ENCODE measurements around the gene ADK. TPM values are rescaled to one million over a fixed set of nuclear protein-coding genes. Genes with fewer than 3 reads are reported as not detected.

Gene ADK
- total RNA-seq, 3 donors from 2014 or later (not counting 1 experiment from before 2014, with no cell fraction given) = 13.4 to 16.1 (median 14.1) TPM

GRCh38 chr10:74754381-74754821 lies 603.4 kb downstream of the ADK start:
- intact Hi-C loops (cut with micrococcal nuclease) = no loop called here
- Histone ChIP-seq H3K4me1 (ENCODE audit: control insufficient read depth, insufficient read depth, low read length) (peaks cover 9% of the 10 kb centered on the region), H3K9me3 (ENCODE audit: control insufficient read depth, insufficient read depth, low read length) (no peaks in the 10 kb centered on the region), H3K27ac (ENCODE audit: low read length) (no peak overlapping the region), H3K36me3 (ENCODE audit: control insufficient read depth, insufficient read depth, low read length) (no peaks in the 10 kb centered on the region), H3K4me3 (ENCODE audit: low read length) (no peak overlapping the region), H3K27me3 (ENCODE audit: control insufficient read depth, insufficient read depth, low read length) (no peaks in the 10 kb centered on the region)
- DNase-seq (no peak), ATAC-seq (no peak)
- no peaks in the 10 kb centered on the region for H3K36me3 Mint-ChIP-seq
- 80% methylated on average over 8 of the region's 8 CpGs for WGBS (ENCODE audit: insufficient coverage)
- no peaks in the 10 kb centered on the region for H3K27me3 Mint-ChIP-seq (ENCODE audit: low read depth in 2 of 2)
- H3K9me3 Mint-ChIP-seq = no peaks in the 10 kb centered on the region
- no peak overlapping the region for H3K4me3 Mint-ChIP-seq
- no peak for TF ChIP-seq CTCF (IDR thresholded peaks at IDR 0.05)
- peaks cover 0 to 4% of the 10 kb centered on the region in 2 donors for H3K4me1 Mint-ChIP-seq
- H3K27ac Mint-ChIP-seq = no peak overlapping the region

GRCh38 chr10:74755273-74755672 lies 604.3 kb downstream of the ADK start:
- Histone ChIP-seq H3K4me1 (ENCODE audit: control insufficient read depth, insufficient read depth, low read length) (peaks cover 9% of the 10 kb centered on the region), H3K36me3 (ENCODE audit: control insufficient read depth, insufficient read depth, low read length) (no peaks in the 10 kb centered on the region), H3K9me3 (ENCODE audit: control insufficient read depth, insufficient read depth, low read length) (no peaks in the 10 kb centered on the region), H3K4me3 (ENCODE audit: low read length) (no peak overlapping the region), H3K27me3 (ENCODE audit: control insufficient read depth, insufficient read depth, low read length) (no peaks in the 10 kb centered on the region), H3K27ac (ENCODE audit: low read length) (no peak overlapping the region)
- ATAC-seq = no peak
- no peaks in the 10 kb centered on the region for H3K36me3 Mint-ChIP-seq
- DNase-seq = no peak
- H3K27me3 Mint-ChIP-seq (ENCODE audit: low read depth in 2 of 2) = no peaks in the 10 kb centered on the region
- no peak overlapping the region for H3K27ac Mint-ChIP-seq
- no peaks in the 10 kb centered on the region for H3K9me3 Mint-ChIP-seq
- no peak overlapping the region for H3K4me3 Mint-ChIP-seq
- peaks cover 0 to 4% of the 10 kb centered on the region in 2 donors for H3K4me1 Mint-ChIP-seq
- TF ChIP-seq CTCF (IDR thresholded peaks at IDR 0.05) = no peak
- intact Hi-C loops (cut with micrococcal nuclease) = no loop called here
- WGBS (ENCODE audit: insufficient coverage) = 74% methylated on average over 10 of the region's 10 CpGs

Other genes starting within 250 kb of the ADK start
- 1 to 10 TPM in 1 of 3 donors, under 1 TPM in 2; 0.12 to 1.6 (median 0.32) TPM for gene PLAU, start 240.1 kb upstream of the ADK start, total RNA-seq
- 100 to 1,000 TPM; 121 to 145 (median 122) TPM for gene VCL, start 153.1 kb upstream of the ADK start, total RNA-seq
- 10 to 100 TPM; 40.6 to 48.8 (median 41.5) TPM for gene AP3M1, start 393 bp upstream of the ADK start, total RNA-seq